Smooth muscle cell (in vitro differentiated cells): ENCODE results near the gene ALDOA. TPM values are rescaled to one million over a fixed set of nuclear protein-coding genes. Genes with fewer than 3 reads are reported as not detected.

Experiments used
- DNase-seq: peaks from one replicate; lab custom pipeline; 2025; ENCODE audit not compliant: unreplicated experiment; lab: John Stamatoyannopoulos, UW
- H2AFZ ChIP-seq: fragments of 200-600 bp; sonication (generic); 2 replicates; pipeline ENCODE4 v1.6.0; 2016; ENCODE audit warnings: antibody characterized with exemption, low read depth, mild to moderate bottlenecking
- H3F3A ChIP-seq: fragments of 200-600 bp; sonication (generic); 2 replicates; pipeline ENCODE4 v1.6.0; 2017; ENCODE audit warnings: antibody characterized with exemption, low read depth
- H3K27ac ChIP-seq: fragments of 200-600 bp; sonication (generic); 2 replicates; pipeline ENCODE4 v1.5.1; 2016; ENCODE audit warnings: low read depth, mild to moderate bottlenecking
- H3K27me3 ChIP-seq: fragments of 200-600 bp; sonication (generic); 2 replicates; pipeline ENCODE4 v1.6.1; 2016; ENCODE audit warnings: low read depth, mild to moderate bottlenecking
- H3K36me3 ChIP-seq: fragments of 200-600 bp; sonication (generic); 2 replicates; pipeline ENCODE4 v1.5.1; 2016; ENCODE audit warnings: low read depth
- H3K4me1 ChIP-seq: fragments of 200-600 bp; sonication (generic); 2 replicates; pipeline ENCODE4 v1.5.1; 2016; ENCODE audit warnings: low read depth
- H3K4me2 ChIP-seq: fragments of 200-600 bp; sonication (generic); 2 replicates; pipeline ENCODE4 v1.6.0; 2016; ENCODE audit warnings: mild to moderate bottlenecking
- H3K4me3 ChIP-seq: fragments of 200-600 bp; sonication (generic); 2 replicates; pipeline ENCODE4 v1.5.1; 2016; ENCODE audit warnings: mild to moderate bottlenecking
- H3K79me2 ChIP-seq: fragments of 200-600 bp; sonication (generic); 2 replicates; pipeline ENCODE4 v1.6.0; 2016; ENCODE audit warnings: low read depth, mild to moderate bottlenecking
- H3K9ac ChIP-seq: fragments of 200-600 bp; sonication (generic); 2 replicates; pipeline ENCODE4 v1.6.0; 2016; ENCODE audit warnings: low read depth
- H3K9me3 ChIP-seq: fragments of 200-600 bp; sonication (generic); replicated peaks from 2 replicates; pipeline ENCODE4 v1.5.1; 2016; ENCODE audit warnings: low read depth
- H4K20me1 ChIP-seq: fragments of 200-600 bp; sonication (generic); 2 replicates; pipeline ENCODE4 v1.6.0; 2016; ENCODE audit warnings: low read depth
- WGBS: methylation state at CpG from one replicate; pipeline ENCODE4 v1.1.7; 2016; ENCODE audit warnings: low lambda C conversion rate; 5-methylcytosine and 5-hydroxymethylcytosine counted together
- polyA plus RNA-seq: library from polyadenylated mRNA; unstranded; fragments of >200 nt; fragmentation: Nextera tagmentation; extraction: Ambion mirVana; gene quantifications from 2 replicates; pipeline ENCODE4 v1.2.1, GENCODE V29; 2016
- total RNA-seq: library from RNA; depleted of rRNA; stranded (reverse); fragments of >200 nt; gene quantifications from 2 replicates; pipeline ENCODE4 v1.2.3, GENCODE V29; 2014
- TF ChIP-seq, protein P1 (sequence below): fragments of 200-600 bp; sonication (generic); IDR thresholded peaks from 2 replicates; pipeline ENCODE4 v1.5.1; 2017; ENCODE audit warnings: borderline replicate concordance, mild to moderate bottlenecking, antibody characterized with exemption; ENCODE audit not compliant: insufficient read depth, poor library complexity, severe bottlenecking

Gene ALDOA
- total and polyA plus RNA-seq, 2 experiments from 2014 or later: 1,146 to 2,856 TPM

DNA sequence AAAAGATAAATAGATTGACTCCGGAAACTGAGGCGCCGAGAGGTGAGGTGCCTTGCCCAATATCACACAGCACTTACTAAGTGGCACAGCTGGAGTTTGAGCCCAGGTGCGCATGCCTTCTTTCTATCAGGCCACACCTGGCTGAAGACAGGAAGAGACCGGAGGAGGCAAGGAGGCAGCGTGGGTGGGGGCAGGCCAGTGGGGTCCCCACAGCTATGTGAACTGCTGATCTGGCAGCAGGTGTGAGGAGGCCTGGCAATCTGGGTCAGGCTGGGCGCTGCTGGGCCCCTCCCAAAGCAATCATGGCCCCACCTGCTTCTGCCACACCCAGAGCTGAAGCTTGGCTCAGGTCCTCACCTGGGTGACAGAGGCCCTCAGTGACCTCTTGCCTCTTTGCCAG is 49.7 kb downstream of the ALDOA start:
- H3K79me2 ChIP-seq: no peaks in the 10 kb centered on the region
- peaks cover 17% of the 10 kb centered on the region for H3F3A ChIP-seq
- no peak overlapping the region for H3K9ac ChIP-seq
- DNase-seq: no peak
- WGBS: 93% methylated on average over 7 of the region's 7 CpGs
- no peaks in the 10 kb centered on the region for H3K4me1 ChIP-seq
- no peak overlapping the region for H2AFZ ChIP-seq
- H3K27me3 ChIP-seq: no peaks in the 10 kb centered on the region
- TF ChIP-seq, protein P1, sequence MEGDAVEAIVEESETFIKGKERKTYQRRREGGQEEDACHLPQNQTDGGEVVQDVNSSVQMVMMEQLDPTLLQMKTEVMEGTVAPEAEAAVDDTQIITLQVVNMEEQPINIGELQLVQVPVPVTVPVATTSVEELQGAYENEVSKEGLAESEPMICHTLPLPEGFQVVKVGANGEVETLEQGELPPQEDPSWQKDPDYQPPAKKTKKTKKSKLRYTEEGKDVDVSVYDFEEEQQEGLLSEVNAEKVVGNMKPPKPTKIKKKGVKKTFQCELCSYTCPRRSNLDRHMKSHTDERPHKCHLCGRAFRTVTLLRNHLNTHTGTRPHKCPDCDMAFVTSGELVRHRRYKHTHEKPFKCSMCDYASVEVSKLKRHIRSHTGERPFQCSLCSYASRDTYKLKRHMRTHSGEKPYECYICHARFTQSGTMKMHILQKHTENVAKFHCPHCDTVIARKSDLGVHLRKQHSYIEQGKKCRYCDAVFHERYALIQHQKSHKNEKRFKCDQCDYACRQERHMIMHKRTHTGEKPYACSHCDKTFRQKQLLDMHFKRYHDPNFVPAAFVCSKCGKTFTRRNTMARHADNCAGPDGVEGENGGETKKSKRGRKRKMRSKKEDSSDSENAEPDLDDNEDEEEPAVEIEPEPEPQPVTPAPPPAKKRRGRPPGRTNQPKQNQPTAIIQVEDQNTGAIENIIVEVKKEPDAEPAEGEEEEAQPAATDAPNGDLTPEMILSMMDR: no peak
- no peaks in the 10 kb centered on the region for H3K36me3 ChIP-seq
- peaks cover 31% of the 10 kb centered on the region for H4K20me1 ChIP-seq
- no peak overlapping the region for H3K4me3 ChIP-seq
- no peak overlapping the region for H3K27ac ChIP-seq
- no peak overlapping the region for H3K4me2 ChIP-seq
- H3K9me3 ChIP-seq: no peaks in the 10 kb centered on the region

DNA sequence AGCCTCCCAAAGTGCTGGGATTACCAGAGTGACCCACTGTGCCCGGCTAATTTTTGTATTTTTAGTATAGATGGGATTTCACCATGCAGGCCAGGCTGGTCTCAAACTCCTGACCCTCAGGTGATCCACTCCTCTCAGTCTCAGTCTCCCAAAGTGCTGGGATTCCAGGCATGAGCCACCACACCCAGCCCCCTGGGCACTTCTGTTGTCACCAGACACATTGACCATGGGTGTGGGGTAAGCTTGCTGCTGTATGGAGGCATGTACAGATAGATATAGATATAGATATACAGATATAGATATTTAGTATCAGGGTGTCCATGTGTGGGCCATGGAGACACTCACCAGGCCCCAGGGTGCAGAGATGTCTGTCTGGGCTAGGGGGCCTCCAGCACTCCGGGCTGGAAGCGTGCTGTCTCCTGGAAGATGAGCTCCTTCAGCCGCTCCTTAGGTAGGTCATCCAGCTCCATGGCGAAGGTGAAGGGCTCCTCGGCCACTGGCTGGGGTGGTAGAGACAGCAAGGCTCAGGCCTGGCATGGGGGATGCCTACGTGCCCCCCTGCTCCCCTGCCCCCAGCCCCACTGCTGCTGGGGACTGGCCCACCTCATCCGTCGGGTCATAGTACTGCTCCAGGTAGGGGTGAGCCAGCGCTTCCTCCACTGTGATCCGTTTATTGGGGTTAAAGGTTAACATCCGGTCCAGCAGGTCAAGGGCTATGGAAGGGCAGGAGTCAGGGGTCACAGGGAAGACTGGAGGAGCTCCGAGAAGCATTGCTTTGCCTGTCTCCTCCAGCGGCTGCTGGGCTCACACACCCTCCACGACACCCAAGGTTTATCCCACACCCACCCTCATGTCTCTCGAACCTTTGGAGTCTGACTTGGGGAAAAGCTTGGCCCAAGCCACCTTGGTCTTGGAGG is 51.0 kb downstream of the ALDOA start:
- TF ChIP-seq, protein P1: no peak

DNA sequence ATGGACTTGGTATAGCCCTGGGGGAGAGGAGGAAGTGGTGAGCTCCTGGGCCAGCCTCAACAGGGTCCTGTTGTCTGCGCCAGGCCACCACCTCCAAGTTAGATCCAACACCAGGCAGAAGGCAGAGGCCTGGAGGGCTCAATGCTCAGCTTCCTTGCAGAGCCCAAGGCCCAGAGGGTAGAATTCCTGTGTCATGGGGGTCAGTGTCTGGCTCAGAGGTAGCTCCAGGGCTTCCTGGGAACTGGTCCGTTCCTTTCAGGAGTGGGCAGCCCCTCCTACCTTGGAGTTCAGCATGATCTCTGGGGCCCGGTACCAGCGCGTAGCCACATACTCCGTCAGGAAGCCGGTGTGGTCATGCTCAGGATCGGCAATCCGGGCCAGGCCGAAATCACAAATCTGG is 52.2 kb downstream of the ALDOA start:
- no peak overlapping the region for H2AFZ ChIP-seq
- no peaks in the 10 kb centered on the region for H3K27me3 ChIP-seq
- no peak overlapping the region for H3K27ac ChIP-seq
- H3K9me3 ChIP-seq: no peaks in the 10 kb centered on the region
- H3K4me3 ChIP-seq: no peak overlapping the region
- H3K36me3 ChIP-seq: no peaks in the 10 kb centered on the region
- H3F3A ChIP-seq: peaks cover 17% of the 10 kb centered on the region
- H3K4me2 ChIP-seq: no peak overlapping the region
- H3K9ac ChIP-seq: no peak overlapping the region
- no peaks in the 10 kb centered on the region for H3K4me1 ChIP-seq
- TF ChIP-seq, protein P1: no peak
- H4K20me1 ChIP-seq: peaks cover 8% of the 10 kb centered on the region
- DNase-seq: no peak
- no peaks in the 10 kb centered on the region for H3K79me2 ChIP-seq
- WGBS: 97% methylated on average over 10 of the region's 10 CpGs

More for the DNA sequence above, 51.0 kb downstream of the ALDOA start:
- H3K4me3 ChIP-seq: no peak overlapping the region
- no peaks in the 10 kb centered on the region for H3K4me1 ChIP-seq
- peaks cover 16% of the 10 kb centered on the region for H3F3A ChIP-seq
- no peak overlapping the region for H2AFZ ChIP-seq
- no peaks in the 10 kb centered on the region for H3K79me2 ChIP-seq
- DNase-seq: no peak
- 93% methylated on average over 16 of the region's 16 CpGs for WGBS
- no peak overlapping the region for H3K9ac ChIP-seq
- no peak overlapping the region for H3K4me2 ChIP-seq
- H3K36me3 ChIP-seq: no peaks in the 10 kb centered on the region
- H4K20me1 ChIP-seq: peaks cover 18% of the 10 kb centered on the region
- H3K9me3 ChIP-seq: no peaks in the 10 kb centered on the region
- no peak overlapping the region for H3K27ac ChIP-seq
- no peaks in the 10 kb centered on the region for H3K27me3 ChIP-seq
